GM19043 (cell line): ENCODE data around the gene DMRT2.

Experiments
- ATAC-seq: cut with Tn5 transposase; IDR thresholded peaks from one replicate; pipeline ENCODE4 v1.9.1; 2021; ENCODE audit warnings: low read depth; ENCODE audit not compliant: unreplicated experiment

DMRT2 gene

DNA sequence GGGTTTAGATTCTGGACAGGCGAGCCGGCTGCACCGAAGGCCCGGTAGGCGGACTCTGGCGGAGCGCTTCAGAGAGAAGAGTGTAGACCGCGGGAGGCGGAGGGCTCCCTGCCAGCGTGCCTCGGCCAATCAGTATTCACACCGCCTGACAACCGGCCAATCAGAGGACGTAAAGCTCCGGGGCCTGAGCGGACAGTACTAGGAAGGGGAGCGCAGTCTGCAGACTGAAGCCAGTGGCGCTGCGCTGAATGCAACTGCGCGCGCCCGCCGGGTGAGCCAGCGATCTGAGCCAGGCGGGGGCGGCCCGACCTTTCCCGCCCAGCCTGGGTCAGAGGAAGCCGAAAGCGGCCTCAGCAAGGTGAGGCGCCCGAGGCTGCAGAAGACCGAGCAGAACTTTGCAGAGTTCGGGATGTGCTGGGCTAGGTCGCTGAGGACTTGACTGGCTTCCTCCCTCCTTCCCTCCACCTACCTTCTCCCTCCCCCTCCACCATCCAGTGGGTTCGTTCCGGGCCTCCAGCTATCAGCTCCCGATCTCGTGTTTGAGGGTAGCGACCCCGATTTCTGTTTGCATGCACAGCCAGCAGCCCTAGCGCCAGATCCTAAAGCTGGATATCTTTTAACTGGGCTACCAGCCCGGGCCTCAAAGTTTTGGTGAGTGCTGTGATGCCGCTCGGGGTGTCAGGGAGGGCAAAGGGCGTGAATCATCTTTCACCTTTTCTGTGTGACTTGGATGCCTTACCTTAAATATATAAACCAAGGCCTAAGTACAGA lies at the start of gene DMRT2:
Gene DMRT2 (plus strand): TSS at position 233 of the 771 bp plus-strand sequence. CDS start 1,257 bp downstream, outside the sequence.
- no peak for ATAC-seq

DNA sequence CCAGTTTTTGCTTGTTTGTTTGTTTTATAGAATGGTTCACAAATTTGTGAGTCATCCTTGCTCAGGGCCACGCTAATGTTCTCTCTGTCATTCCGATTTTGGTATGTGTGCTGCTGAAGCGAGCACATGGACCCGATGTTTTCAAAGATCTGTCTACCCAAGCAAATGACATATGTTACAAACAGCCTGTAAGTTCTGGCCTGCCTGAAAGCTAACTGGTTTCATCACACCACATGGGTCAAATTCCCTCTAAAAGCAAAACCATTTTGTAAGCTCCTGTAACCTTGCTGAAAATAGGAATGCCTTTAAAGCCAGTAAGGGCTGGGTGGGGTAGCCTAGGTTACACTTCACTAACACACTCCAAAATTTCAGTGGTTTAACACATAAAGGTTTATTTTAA lies 48.3 kb upstream of the DMRT2 start:
- no peak for ATAC-seq

DNA sequence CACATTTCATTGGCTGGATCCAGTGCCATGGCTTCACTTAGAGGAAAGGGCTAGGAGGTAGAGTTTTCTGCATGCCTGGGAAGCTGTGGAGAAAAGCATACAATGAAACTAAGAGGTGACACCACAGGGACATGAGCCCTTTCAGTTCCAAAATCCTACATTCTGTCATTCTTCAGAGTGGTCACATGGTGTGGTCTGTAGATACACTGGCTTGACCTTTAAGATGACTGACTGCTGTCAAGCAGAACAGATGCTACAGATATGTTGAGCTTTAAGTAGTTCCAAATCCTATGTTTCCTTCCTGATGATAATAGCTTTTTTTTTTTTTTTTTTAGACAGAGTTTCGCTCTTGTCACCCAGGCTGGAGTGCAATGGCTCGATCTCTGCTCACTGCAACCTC lies 47.5 kb upstream of the DMRT2 start:
- no peak for ATAC-seq

DNA sequence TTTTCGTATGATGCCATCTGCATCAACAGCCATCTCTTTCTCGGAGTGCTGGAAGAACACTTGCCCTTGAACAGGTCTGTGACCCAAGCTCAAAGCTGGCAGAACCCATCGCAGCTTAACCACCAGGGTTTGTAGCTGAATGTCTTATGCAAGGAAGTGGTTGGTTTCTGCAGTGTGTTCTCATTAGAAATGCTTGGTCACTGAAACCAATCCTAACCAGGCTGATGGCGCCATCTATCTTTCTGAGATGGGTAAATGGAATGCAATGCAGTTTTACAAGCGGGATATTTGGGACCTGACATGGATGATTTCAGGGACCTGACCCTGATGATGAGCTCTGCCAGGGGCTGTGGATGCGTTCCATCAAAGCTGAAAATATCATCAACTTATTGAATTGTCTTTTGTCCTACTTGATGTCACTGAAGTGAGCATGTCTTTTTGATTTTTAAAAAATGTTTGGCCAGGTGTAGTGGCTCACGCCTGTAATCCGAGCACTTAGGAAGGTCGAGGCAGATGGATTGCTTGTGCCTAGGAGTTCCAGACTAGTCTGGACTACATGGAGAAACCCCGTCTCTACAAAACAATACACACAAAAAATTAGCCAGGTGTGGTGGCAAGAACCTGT lies 45.0 kb upstream of the DMRT2 start:
- peak; percentile 47 for ATAC-seq

DNA sequence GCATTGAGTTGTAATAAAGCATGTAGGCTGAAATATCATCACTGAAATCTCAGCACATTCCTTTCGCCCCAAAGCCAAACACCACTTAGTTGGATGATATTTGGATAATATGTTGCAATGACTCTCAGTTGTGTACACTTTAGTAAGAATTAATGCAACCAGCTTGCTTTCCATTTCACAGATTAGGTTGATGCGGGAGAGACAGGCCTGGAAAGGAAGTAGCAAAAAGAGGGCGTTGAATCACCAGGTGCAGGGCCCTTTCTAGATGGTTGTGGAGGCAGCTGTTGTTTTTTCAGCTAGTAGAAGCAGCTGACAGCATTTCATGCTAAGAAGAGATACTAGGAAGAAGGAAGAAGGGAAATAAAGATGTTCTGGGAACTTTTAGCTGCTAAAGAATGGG lies 42.8 kb upstream of the DMRT2 start:
- ATAC-seq = no peak

DNA sequence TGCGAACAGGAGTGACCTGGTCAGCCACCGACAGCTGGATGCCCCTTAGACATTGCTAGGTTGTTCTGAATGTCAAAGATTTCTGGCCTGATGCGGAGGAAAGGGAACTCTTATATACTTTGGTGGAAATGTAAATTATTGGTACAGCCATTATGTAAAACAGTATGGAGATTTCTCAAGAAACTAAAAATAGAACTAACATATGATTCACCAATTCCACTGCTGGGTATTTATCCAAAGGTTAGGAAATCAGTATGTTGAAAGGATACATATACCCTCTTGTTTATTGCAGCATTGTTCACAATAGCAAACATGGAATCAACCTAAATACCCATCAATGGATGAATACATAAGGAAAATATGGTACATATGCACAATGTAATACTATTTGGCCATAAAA lies 41.9 kb upstream of the DMRT2 start:
- ATAC-seq = no peak

DNA sequence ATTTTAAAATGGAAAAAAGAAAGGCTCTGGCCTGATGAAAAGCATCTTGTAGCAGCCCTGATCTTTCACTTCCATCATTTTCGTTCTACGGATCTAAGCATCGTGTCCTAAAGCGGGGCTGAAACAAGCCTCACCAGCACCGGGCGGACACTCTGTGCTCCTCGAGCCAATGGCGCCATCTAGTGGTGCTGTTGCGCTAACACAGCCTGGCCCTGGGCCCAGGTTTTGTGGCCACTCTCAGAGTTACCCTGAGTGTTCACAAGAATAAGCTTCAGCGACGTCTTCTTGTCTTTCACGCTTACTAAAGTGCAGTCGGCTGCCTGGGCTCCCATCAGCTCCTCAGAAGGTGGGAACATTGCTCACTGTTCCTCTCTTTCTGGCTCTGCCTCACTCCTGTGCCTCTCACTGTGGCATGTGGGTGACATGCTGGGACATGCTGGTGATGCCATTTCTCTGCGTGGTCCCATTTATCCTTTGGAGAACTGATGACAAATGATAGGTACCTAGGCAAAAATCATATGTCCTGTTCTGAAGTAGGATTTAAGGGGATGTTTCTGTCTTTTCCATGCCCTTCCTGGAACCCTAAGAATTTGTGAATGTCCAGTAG lies 41.0 kb upstream of the DMRT2 start:
- ATAC-seq = peak; percentile 93

DNA sequence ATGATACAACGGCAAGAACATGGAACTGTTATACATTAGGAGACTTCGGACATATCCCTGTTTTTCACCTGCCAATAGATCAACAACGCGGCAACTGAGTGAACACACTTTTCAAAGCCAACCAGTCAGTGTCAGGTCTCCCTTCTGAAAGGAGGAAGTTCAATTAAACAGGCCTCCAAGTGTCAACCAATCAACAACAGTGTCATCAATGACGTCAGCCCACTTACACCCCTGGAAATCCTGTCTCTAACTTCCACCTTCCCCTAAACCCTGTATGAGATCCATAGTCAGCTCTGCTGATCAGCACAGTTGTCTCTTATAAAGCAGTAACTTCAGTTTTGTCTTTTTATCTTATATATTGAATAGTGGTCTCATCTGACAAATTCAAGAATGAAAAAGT lies 37.1 kb upstream of the DMRT2 start:
- ATAC-seq = no peak

DNA sequence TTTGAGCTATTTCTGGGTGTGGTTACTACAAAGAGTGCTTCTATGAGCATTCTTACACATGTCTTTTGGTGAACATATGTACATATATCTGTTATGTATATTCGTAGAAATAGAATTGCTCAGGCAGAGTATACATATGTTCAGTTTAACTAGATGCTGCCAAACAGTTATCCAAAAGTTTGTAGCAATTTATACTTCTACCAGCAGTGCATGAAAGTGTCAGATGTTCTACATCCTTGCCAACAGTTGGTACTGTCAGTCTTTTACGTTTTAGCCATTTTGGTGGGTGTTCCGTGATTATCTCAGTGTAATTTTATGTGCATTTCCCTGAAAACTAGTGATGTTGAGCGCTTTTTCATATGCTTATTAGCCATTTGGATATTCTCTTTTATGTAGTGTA lies 35.9 kb upstream of the DMRT2 start:
- ATAC-seq = no peak

DNA sequence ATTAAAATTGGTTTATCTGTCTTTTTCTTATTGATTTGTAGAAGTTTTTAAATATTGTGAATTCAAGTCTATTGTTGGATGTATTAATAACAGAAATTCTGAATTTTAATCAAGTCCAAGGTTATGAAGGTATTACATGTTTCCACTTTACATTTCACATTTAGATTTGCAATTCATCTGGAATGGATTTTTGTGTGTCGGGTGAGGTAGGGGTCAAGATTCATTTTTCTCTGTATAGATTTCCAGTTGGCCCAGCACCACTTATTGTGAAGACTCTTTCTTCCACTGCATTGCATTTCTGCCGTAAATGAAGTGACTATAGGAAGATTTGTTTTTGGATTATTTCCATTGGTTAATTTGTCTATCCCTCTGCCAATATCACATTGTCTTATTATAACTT lies 35.5 kb upstream of the DMRT2 start:
- no peak for ATAC-seq

DNA sequence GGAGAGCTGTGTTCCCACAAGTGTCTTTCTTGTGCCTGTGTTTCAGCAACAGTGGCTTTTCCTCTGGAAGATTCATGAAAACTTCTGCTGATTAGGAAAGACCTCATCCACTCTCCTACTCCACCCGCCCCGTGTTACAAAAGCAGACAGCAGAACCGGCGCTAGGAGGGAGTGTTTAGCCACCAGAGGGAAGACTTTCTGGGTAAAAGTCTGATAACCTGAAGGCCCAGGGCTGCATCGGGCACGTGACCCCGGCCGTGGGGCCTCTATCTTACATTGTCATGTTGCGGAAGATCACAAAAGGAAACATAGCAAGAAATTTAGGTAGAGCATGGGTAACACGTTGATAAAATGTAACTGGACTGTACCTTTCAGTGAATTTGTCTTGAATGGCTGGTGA lies 32.0 kb upstream of the DMRT2 start:
- ATAC-seq = no peak

DNA sequence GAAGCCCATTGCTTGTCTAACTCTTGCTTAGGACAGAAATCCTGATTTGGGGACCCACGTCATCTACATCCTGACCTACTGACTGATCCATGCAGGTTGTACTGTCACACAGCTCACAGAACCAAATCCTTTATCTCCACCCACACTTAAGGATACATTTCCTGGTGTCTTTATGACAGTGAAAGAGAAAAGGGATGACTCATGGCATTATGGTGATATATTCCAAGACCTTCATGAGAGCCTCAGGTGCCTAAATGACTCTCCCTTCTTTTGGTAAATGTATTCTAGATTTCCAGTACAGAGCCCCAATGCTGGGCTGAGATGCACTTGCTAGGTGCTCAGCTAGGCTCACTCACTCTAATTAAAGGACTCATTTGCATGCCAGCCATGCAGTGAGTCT lies 26.0 kb upstream of the DMRT2 start:
- ATAC-seq = no peak

DNA sequence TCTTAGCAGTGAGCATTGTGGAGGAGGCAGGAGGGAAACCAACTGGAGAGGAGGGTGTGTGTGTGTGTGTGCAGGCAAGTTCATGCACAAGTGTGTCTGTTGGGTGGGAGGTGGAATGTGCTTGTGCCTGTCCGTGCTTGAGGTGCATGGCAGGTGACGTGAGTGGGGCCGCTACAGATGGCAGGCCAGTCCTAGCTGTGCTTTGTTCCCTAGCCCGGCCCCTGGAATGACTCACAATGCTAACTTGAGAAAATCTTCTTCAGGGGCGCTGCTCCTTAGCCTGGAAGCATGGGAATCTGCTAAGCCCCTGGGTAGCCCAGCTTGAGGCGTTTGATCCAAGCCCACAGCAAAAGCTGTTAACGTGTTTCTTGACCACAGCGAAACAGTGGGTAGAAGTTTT lies 25.0 kb upstream of the DMRT2 start:
- ATAC-seq = no peak

DNA sequence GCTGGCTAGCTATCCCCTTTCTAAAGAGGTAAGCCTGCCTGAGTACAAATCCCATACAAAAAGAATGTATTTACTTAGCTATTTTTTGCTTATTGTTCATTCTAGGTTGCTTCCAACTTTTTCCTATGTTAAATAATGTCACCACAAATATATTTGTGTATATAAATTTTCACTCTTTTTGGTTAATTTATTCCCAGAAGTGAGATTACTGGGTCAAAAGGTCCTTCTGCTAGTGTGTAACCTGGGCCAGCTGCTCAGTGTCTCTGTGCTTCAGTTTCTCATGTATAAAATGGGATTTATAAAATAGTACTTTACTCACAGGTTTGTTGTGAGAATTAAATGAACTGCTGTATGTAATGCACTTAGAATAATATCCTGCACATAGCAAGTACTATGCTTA lies 23.9 kb upstream of the DMRT2 start:
- ATAC-seq = no peak

DNA sequence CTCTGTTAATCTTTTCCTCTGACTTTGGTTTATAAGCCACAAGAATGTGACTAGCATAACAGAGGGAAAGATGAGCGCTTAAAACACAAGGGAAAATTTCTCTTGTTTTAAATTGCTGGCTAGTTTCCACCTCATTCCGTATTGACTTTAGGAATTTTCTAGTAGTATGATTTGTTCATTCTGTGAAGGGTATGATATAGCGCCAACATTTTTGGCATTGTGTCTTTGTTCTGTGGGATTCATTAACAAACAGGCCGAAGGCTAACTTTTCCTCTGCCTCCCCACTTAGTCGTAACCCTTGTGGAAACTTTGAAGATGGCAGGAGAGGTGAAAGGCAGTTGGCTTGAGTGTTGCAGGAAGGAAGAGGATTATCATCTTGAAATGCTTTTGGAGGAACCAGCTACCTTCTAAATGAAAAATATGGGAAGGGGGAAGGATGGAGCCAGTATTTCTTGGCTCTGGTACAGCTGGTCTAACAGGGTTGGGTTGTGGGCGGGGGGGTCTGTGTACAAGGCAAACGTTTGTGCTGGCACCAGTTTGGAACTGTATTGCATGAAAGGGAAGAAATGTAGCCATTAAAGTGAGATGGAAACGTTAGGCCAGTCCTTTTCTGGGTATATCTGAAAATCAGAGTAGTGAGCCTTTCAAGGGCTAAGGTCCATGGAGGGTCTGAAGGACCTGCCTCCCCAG lies 21.5 kb upstream of the DMRT2 start:
- no peak for ATAC-seq

DNA sequence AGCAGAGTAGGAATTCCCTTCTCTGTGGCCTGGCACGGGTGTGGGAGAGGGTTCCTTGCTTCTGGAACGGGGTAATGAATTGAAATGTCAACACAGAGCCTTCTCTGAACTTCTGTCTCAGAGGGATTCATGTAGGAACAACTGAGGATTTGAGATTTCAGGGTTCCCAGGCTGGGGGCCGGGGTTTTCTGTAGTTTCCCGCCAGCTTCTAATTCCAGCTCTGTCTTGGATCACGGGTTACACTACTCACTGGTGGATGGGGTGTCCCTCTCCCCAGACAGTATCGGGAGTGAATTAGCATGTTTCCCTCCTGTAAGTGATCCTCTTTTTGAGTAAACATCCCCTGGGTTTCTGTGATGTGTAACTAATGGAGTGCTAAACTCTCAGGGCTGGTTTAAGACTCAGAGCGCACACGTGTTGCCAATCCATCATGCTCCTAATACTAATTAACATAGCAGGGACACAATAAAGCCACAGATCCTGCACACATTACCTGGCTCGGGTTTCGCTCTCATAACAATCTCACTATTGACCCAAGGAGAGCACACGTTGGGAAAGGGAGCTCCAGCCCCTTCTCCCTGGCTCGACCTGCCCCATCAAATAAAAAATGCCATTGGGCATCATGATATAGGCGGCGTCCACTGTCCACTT lies 18.1 kb upstream of the DMRT2 start:
- no peak for ATAC-seq

DNA sequence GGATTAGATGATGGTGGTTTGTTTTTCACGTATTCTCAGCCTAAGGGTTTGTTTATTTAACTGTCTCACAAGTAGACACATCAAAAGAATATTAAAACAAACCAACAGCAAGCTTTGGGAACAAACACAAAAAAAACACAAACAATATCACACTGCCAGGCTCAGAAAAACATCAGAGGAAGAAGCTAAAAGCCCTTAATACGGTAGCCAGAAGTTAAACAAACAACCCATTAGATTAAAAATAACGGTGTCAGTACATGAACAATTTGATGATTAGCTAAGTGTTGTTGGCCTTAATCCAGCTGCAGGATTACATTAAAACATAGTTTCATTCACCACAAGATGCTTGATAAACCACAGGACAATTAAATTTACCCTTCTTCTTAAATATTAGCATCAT lies 15.9 kb upstream of the DMRT2 start:
- no peak for ATAC-seq

DNA sequence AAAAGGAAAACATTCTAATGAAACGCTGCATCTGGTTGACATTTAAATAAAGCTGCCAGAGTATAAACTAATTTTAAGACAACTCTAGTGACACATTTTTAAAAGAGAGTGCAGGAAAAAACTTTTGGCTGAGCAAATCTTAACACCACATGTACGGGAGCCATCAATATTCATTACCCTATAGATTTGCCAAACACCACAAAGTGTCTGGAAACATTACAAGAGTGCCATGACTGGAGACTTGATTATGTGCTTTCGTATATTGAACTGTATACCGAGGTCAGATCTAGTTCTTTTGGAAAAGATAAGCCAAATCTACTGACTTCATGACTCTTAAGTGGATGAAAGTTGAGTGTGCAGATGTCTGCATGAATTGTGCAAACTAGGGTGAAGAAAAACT lies 10.6 kb upstream of the DMRT2 start:
- ATAC-seq = no peak

DNA sequence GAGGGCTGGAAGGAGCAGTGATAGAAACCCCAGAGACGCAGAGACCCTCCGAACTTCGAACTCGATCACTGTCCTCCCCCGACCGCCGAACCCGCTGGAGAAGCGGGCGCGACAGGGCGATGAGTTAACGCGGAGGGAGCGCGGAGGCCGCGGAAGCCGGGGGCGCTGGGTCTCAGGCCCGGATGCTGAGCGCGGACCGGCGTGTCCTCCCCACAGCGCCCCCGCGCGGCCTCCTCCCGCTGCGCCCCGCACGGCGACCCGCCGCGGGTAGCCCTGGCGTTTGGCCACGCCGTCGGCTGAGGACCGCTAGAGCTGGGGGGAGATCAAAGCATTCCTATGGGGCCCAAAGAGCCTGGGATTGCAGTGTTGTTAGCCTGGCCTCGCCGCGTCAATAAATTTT lies 7.7 kb upstream of the DMRT2 start:
- no peak for ATAC-seq

DNA sequence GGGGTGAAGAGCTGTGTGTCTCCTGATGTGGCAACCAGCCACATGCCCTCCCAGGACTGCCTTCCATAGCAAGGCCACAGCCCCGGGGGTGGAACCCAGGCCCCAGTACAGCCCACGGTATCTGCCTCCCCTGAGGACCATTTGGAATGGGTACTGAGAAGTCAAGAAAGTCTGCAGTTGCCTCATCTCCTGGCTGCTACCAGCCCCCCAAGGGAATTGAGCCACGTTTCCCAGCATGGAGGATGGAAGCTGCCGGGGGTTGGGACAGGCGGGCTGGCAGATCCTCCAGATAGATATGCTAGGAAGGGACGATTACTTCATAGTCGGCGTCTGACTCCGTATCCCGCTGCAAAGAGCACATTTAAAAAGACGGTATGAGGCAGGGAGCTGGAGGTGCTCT lies 5.5 kb upstream of the DMRT2 start:
- no peak for ATAC-seq
